ENCODE measurements around the gene MTERF4.

DNA sequence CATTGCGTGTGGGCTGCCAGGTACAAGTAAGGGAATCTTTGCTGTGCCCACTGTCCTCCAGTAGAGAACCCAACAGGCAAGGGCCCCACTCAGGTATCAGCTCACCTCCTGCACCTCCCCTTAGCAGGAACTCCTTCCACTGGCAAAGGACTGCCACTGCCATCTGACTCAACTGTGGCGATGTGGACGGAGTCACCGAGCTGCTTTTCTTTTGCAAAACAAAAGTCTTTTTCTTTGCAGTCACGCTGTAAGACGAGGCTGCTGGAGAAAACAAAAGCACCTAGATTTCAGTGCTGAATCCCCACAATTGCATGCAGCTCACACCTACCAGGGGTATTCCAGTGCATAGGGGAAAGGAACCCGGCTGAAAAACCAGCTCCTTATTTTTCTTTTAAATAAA, 7.9 kb downstream of the MTERF4 start:
- no peak for TF ChIP-seq POLR2AphosphoS5 (IDR thresholded peaks at IDR 0.05)
- TF ChIP-seq CTCF (IDR thresholded peaks at IDR 0.05), result no peak
- no peak for TF ChIP-seq POLR2A (IDR thresholded peaks at IDR 0.05)
- no peak for TF ChIP-seq EP300 (IDR thresholded peaks at IDR 0.05)
